HL-60 (cell line): Measurements from ENCODE around the gene SLC17A2.

Experiments
- CTCF ChIP-seq: IDR thresholded peaks from one replicate; pipeline ENCODE4 v1.5.1; 2011; ENCODE audit warnings: low read length, control low read depth, inconsistent platforms; ENCODE audit not compliant: insufficient read depth
- GABPA ChIP-seq: IDR thresholded peaks from 2 replicates; pipeline ENCODE4 v1.6.1; 2012; ENCODE audit warnings: low read depth
- POLR2AphosphoS5 ChIP-seq: IDR thresholded peaks from 2 replicates; pipeline ENCODE4 v1.6.1; 2012; ENCODE audit warnings: low read depth
- SPI1 ChIP-seq: IDR thresholded peaks from 2 replicates; pipeline ENCODE4 v1.6.1; 2012; ENCODE audit warnings: low read depth, mild to moderate bottlenecking, borderline replicate concordance

- TF ChIP-seq CTCF (no peak), GABPA (no peak), POLR2AphosphoS5 (no peak), SPI1 (no peak)
Measured at GRCh38 chr6:25966711-25967110, 36.2 kb upstream of the SLC17A2 start.
